Pancreas (tissue), 10 donors: ENCODE data around the gene STRADA. TPM values are rescaled to one million over a fixed set of nuclear protein-coding genes. Genes with fewer than 3 reads are reported as not detected.

Source experiments
- ATAC-seq, 4 donors: fragments of 200-7000 bp; cut with Tn5 transposase; one replicate each; pipeline versions ENCODE4 v1.8.0 to v1.9.1; 2020; ENCODE audit warnings: mild to moderate bottlenecking in 4 of 4, moderate library complexity in 4 of 4
- DNase-seq, 6 donors: peaks; one replicate each; pipeline ENCODE4 v3.0.0-alpha.2; 2020
- FAIRE-seq: peaks from 2 replicates; lab custom pipeline; 2012; peaks lifted over from hg19 to GRCh38; lab: Jason Lieb, UNC
- H3K27ac ChIP-seq, 4 donors: fragments of 200-600 bp; sonication (generic); 1 replicate in 3 of 4; 2 replicates in 1 of 4; pipeline versions ENCODE4 v1.5.0 to v1.8.0; 2020
- H3K27me3 ChIP-seq, 4 donors: fragments of 200-600 bp; one replicate each; pipeline ENCODE4 v1.8.0; 2021
- H3K36me3 ChIP-seq, 3 donors: fragments of 200-600 bp; sonication (generic) in 1 of 3; one replicate each; pipeline versions ENCODE4 v1.5.0 to v1.8.0; 2020 to 2021
- H3K4me1 ChIP-seq, 3 donors: fragments of 200-600 bp; one replicate each; pipeline ENCODE4 v1.8.0; 2021
- H3K4me3 ChIP-seq, 4 donors: fragments of 200-600 bp; sonication (generic) in 2 of 4; one replicate each; pipeline versions ENCODE4 v1.5.0 to v1.8.0; 2020 to 2021
- H3K9me3 ChIP-seq, 4 donors: fragments of 200-600 bp; one replicate each; pipeline ENCODE4 v1.8.0; 2021
- CTCF ChIP-seq, 4 donors: fragments of 200-600 bp; sonication (generic) in 3 of 4; IDR thresholded peaks; one replicate each; pipeline versions ENCODE4 v1.5.0 to v1.8.0; 2021; ENCODE audit warnings: antibody characterized with exemption in 4 of 4
- WGBS, 2 donors: extraction: QIAGEN DNeasy Blood & Tissue Kit; methylation state at CpG; one replicate each; pipeline ENCODE4 v1.1.7; 2013; 5-methylcytosine and 5-hydroxymethylcytosine counted together
- intact Hi-C, 3 donors: fragments of 100-400 bp; cut with DNase I; formaldehyde crosslinking; loops; one replicate each; pipeline versions ENCODE4 v1.11.1 to v1.14.2; 2022
- polyA plus RNA-seq, 2 donors: library from polyadenylated mRNA; stranded (reverse); fragments of 200-250 nt; gene quantifications; one replicate each; pipeline ENCODE4 v1.2.3, GENCODE V29; 2013
- total RNA-seq, 6 donors: library from RNA; stranded (reverse); fragmentation: NEBNext Ultra II Directional in 4 of 6; extraction: Animal tissue kit (Norgen Biotek cat#: 25700) in 4 of 6; gene quantifications; one replicate each; pipeline versions ENCODE4 v1.2.1 to v1.2.4, GENCODE V29; 2021 to 2023
- donor health status: healthy with polysubstance abuse.
- donor health status: DM: no; HTN: no; CAD: no; lungs with moderate emphysema.
- donor health status: DM: no; HTN: no; CAD: no.
- donor health status: control.
- donor health status: control.
- donor health status: Bipolar disorder and iron deficiency.
- donor health status: DM: yes; HTN: yes; CAD: no.
- donor health status: DM: no; HTN: no; CAD: no.
- donor health status: DM: no; HTN: no; CAD: no.
- donor health status: DM: yes; HTN: yes; CAD: no.

STRADA gene
- total and polyA plus RNA-seq, 8 donors, result 8.3 to 26.7 (median 13.9) TPM

- no peak for TF ChIP-seq CTCF (IDR thresholded peaks at IDR 0.05)
- intact Hi-C loops, result no loop called here
- no peak for ATAC-seq
Measured at GRCh38 chr17:63785556-63785955, 44.0 kb upstream of the STRADA start.

GRCh38 chr17:63783522-63783921 lies 41.9 kb upstream of the STRADA start:
- Histone ChIP-seq H3K36me3 (peaks cover 0 to 16% (median 15%) of the 10 kb centered on the region in 3 donors), H3K4me3 (no peak overlapping the region), H3K27me3 (no peaks in the 10 kb centered on the region), H3K4me1 (peaks cover 8 to 22% (median 20%) of the 10 kb centered on the region in 3 donors), H3K9me3 (no peaks in the 10 kb centered on the region), H3K27ac (no peak overlapping the region)
- FAIRE-seq (no peak), ATAC-seq (no peak), DNase-seq (no peak)
- 80 to 86% methylated on average over 6 of the region's 6 CpGs for WGBS, 2 donors
- intact Hi-C loops, result no loop called here
- no peak for TF ChIP-seq CTCF (IDR thresholded peaks at IDR 0.05)

More at GRCh38 chr17:63785556-63785955, 44.0 kb upstream of the STRADA start:
- no peak for DNase-seq
- no peak overlapping the region for H3K27ac ChIP-seq
- no peak overlapping the region for H3K4me3 ChIP-seq
- no peaks in the 10 kb centered on the region for H3K9me3 ChIP-seq
- H3K36me3 ChIP-seq, result peaks cover 0 to 33% (median 19%) of the 10 kb centered on the region in 3 donors
- peaks cover under 1 to 11% (median 7%) of the 10 kb centered on the region in 3 donors for H3K4me1 ChIP-seq
- H3K27me3 ChIP-seq, result no peaks in the 10 kb centered on the region
- 87 to 92% methylated on average over 1 of the region's 1 CpG for WGBS, 2 donors
- FAIRE-seq, result no peak

GRCh38 chr17:63780928-63781327 lies 39.3 kb upstream of the STRADA start:
- DNase-seq (no peak), ATAC-seq (no peak), FAIRE-seq (no peak)
- TF ChIP-seq CTCF (IDR thresholded peaks at IDR 0.05), result no peak
- Histone ChIP-seq H3K27me3 (no peaks in the 10 kb centered on the region), H3K4me1 (peaks cover 15 to 27% (median 22%) of the 10 kb centered on the region in 3 donors), H3K36me3 (no peaks in the 10 kb centered on the region), H3K4me3 (no peak overlapping the region), H3K9me3 (no peaks in the 10 kb centered on the region), H3K27ac (peak overlapping the region in 2 of 4 donors; percentile 6 to 57)
- intact Hi-C loops, result no loop called here
- WGBS, 2 donors, result 93 to 98% methylated on average over 4 of the region's 4 CpGs

- DNase-seq (peak in 3 of 6 donors; percentile 37 to 51 (median 44)), ATAC-seq (peak; percentile 80 to 95 (median 91)), FAIRE-seq (no peak)
- WGBS, 2 donors, result 39% methylated on average over 1 of the region's 1 CpG
- intact Hi-C loops, result no loop called here
- Histone ChIP-seq H3K36me3 (no peaks in the 10 kb centered on the region), H3K9me3 (no peaks in the 10 kb centered on the region), H3K4me1 (peaks cover 19 to 31% (median 26%) of the 10 kb centered on the region in 3 donors), H3K27me3 (no peaks in the 10 kb centered on the region), H3K27ac (peak overlapping the region in 2 of 4 donors; percentile 6 to 57), H3K4me3 (no peak overlapping the region)
- TF ChIP-seq CTCF (IDR thresholded peaks at IDR 0.05), result no peak
Measured at GRCh38 chr17:63780507-63780906, 38.9 kb upstream of the STRADA start.

- Histone ChIP-seq H3K9me3 (no peaks in the 10 kb centered on the region), H3K27ac (no peak overlapping the region), H3K27me3 (no peaks in the 10 kb centered on the region), H3K4me3 (peak overlapping the region in 3 of 4 donors; percentile 70 to 94 (median 78)), H3K36me3 (no peaks in the 10 kb centered on the region), H3K4me1 (peaks cover 23 to 31% (median 26%) of the 10 kb centered on the region in 3 donors)
- intact Hi-C loops, result no loop called here
- no peak for FAIRE-seq
- no peak for DNase-seq
- TF ChIP-seq CTCF (IDR thresholded peaks at IDR 0.05), result no peak
- ATAC-seq, result no peak
- WGBS, 2 donors, result 12 to 20% methylated on average over 8 of the region's 8 CpGs
Measured at GRCh38 chr17:63775420-63775819, 33.8 kb upstream of the STRADA start.
